OCI-LY3 (cell line): ENCODE results near the gene C11orf97.

ENCODE experiments used
- EZH2phosphoT487 ChIP-seq: fragments of 200-600 bp; shearing (Covaris generic); IDR thresholded peaks from 2 replicates; pipeline ENCODE4 v1.6.1; 2018; ENCODE audit warnings: antibody characterized with exemption, mixed run types, low read depth
- TF ChIP-seq, protein P1 (sequence below): fragments of 200-600, 300-600 bp; sonication (generic); IDR thresholded peaks from 2 replicates; pipeline ENCODE4 v1.5.1; 2014; ENCODE audit warnings: antibody characterized with exemption, low read length, low read depth

DNA sequence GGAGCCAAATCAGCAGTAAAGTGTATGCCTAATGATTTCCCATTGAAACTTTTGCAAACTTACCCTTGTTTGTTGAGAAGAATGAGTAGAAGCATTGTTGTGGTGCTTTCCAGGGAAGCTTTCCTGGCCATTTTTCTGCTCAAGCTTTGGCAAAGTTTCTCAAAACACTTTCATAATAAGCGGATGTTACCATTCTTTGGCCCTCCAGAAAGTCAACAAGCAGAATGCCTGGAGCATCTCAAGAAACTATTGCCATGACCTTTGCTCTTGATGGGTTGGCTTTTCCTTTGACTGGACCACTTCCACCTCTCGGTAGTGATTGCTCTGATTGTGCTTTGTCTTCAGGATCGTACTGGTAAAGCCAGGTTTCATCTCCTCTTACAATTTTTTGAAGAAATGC, 65.6 kb downstream of the C11orf97 start:
- TF ChIP-seq, protein P1, sequence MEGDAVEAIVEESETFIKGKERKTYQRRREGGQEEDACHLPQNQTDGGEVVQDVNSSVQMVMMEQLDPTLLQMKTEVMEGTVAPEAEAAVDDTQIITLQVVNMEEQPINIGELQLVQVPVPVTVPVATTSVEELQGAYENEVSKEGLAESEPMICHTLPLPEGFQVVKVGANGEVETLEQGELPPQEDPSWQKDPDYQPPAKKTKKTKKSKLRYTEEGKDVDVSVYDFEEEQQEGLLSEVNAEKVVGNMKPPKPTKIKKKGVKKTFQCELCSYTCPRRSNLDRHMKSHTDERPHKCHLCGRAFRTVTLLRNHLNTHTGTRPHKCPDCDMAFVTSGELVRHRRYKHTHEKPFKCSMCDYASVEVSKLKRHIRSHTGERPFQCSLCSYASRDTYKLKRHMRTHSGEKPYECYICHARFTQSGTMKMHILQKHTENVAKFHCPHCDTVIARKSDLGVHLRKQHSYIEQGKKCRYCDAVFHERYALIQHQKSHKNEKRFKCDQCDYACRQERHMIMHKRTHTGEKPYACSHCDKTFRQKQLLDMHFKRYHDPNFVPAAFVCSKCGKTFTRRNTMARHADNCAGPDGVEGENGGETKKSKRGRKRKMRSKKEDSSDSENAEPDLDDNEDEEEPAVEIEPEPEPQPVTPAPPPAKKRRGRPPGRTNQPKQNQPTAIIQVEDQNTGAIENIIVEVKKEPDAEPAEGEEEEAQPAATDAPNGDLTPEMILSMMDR: no peak
- TF ChIP-seq EZH2phosphoT487: no peak
